Renal pelvis (tissue), 12 donors: ENCODE measurements around the gene ATP5IF1. TPM values are rescaled to one million over a fixed set of nuclear protein-coding genes. Genes with fewer than 3 reads are reported as not detected.

ENCODE experiments used
- DNase-seq: peaks from one replicate; pipeline ENCODE4 v3.0.0-alpha.2; 2013
- long read RNA-seq, 16 experiments: transcript quantifications; one replicate each; lab custom pipeline, GENCODE V29; 2026
- polyA plus RNA-seq, 3 donors: library from polyadenylated mRNA; unstranded; fragments of 120-200 nt; gene quantifications; one replicate each; pipeline ENCODE4 v1.2.1, GENCODE V29; 2013; ENCODE audit not compliant: insufficient read length in 3 of 3

ATP5IF1 gene
- polyA plus RNA-seq, result 100 to 1,000 TPM; 311 to 370 (median 334) TPM
- long read RNA-seq, donor 1, transcript ATP5IF1-202 (2 exons, 1,855 nt), result minor isoform, 41 of 347 reads
- long read RNA-seq, donor 1, transcript ATP5IF1-201 (3 exons, 494 nt), result major isoform, 276 of 347 reads
- long read RNA-seq, donor 1, transcript ATP5IF1-204 (3 exons, 599 nt), result minor isoform, 19 of 347 reads
- long read RNA-seq, donor 1, partial matches to known transcripts, result 11 of 347 reads
- long read RNA-seq, donor 1, other reads (novel, unspliced or antisense), result 0 of 347 reads
- long read RNA-seq, donor 2, transcript ATP5IF1-202 (2 exons, 1,855 nt), result minor isoform, 43 of 335 reads
- long read RNA-seq, donor 2, transcript ATP5IF1-201 (3 exons, 494 nt), result major isoform, 277 of 335 reads
- long read RNA-seq, donor 2, transcript ATP5IF1-204 (3 exons, 599 nt), result minor isoform, 7 of 335 reads
- long read RNA-seq, donor 2, partial matches to known transcripts, result 8 of 335 reads
- long read RNA-seq, donor 2, other reads (novel, unspliced or antisense), result 0 of 335 reads
- long read RNA-seq, donor 3, transcript ATP5IF1-201 (3 exons, 494 nt), result major isoform, 238 of 298 reads
- long read RNA-seq, donor 3, transcript ATP5IF1-204 (3 exons, 599 nt), result minor isoform, 9 of 298 reads
- long read RNA-seq, donor 3, transcript ATP5IF1-202 (2 exons, 1,855 nt), result minor isoform, 28 of 298 reads
- long read RNA-seq, donor 3, partial matches to known transcripts, result 17 of 298 reads
- long read RNA-seq, donor 3, other reads (novel, unspliced or antisense), result 5 of 298 reads
- long read RNA-seq, donor 4, transcript ATP5IF1-204 (3 exons, 599 nt), result minor isoform, 12 of 440 reads
- long read RNA-seq, donor 4, transcript ATP5IF1-201 (3 exons, 494 nt), result major isoform, 353 of 440 reads
- long read RNA-seq, donor 4, transcript ATP5IF1-202 (2 exons, 1,855 nt), result minor isoform, 44 of 440 reads
- long read RNA-seq, donor 4, partial matches to known transcripts, result 30 of 440 reads
- long read RNA-seq, donor 4, other reads (novel, unspliced or antisense), result 0 of 440 reads
- long read RNA-seq, donor 5, transcript ATP5IF1-202 (2 exons, 1,855 nt), result minor isoform, 11 of 247 reads
- long read RNA-seq, donor 5, transcript ATP5IF1-201 (3 exons, 494 nt), result major isoform, 224 of 247 reads
- long read RNA-seq, donor 5, partial matches to known transcripts, result 9 of 247 reads
- long read RNA-seq, donor 5, other reads (novel, unspliced or antisense), result 0 of 247 reads
- long read RNA-seq, donor 6, transcript ATP5IF1-202 (2 exons, 1,855 nt), result minor isoform, 36 of 294 reads
- long read RNA-seq, donor 6, transcript ATP5IF1-204 (3 exons, 599 nt), result minor isoform, 10 of 294 reads
- long read RNA-seq, donor 6, transcript ATP5IF1-201 (3 exons, 494 nt), result major isoform, 228 of 294 reads
- long read RNA-seq, donor 6, partial matches to known transcripts, result 20 of 294 reads
- long read RNA-seq, donor 6, other reads (novel, unspliced or antisense), result 0 of 294 reads
- long read RNA-seq, donor 7, transcript ATP5IF1-201 (3 exons, 494 nt), result major isoform, 320 of 419 reads
- long read RNA-seq, donor 7, transcript ATP5IF1-204 (3 exons, 599 nt), result minor isoform, 12 of 419 reads
- long read RNA-seq, donor 7, transcript ATP5IF1-202 (2 exons, 1,855 nt), result minor isoform, 55 of 419 reads
- long read RNA-seq, donor 7, partial matches to known transcripts, result 32 of 419 reads
- long read RNA-seq, donor 7, other reads (novel, unspliced or antisense), result 0 of 419 reads
- long read RNA-seq, donor 8, transcript ATP5IF1-201 (3 exons, 494 nt), result major isoform, 71 of 80 reads
- long read RNA-seq, donor 8, transcript ATP5IF1-202 (2 exons, 1,855 nt), result minor isoform, 7 of 80 reads
- long read RNA-seq, donor 8, partial matches to known transcripts, result 0 of 80 reads
- long read RNA-seq, donor 8, other reads (novel, unspliced or antisense), result 0 of 80 reads
- long read RNA-seq, donor 9, transcript ATP5IF1-201 (3 exons, 494 nt), result major isoform, 337 of 406 reads
- long read RNA-seq, donor 9, transcript ATP5IF1-204 (3 exons, 599 nt), result minor isoform, 7 of 406 reads
- long read RNA-seq, donor 9, transcript ATP5IF1-202 (2 exons, 1,855 nt), result minor isoform, 40 of 406 reads
- long read RNA-seq, donor 9, partial matches to known transcripts, result 22 of 406 reads
- long read RNA-seq, donor 9, other reads (novel, unspliced or antisense), result 0 of 406 reads
- long read RNA-seq, donor 10, transcript ATP5IF1-202 (2 exons, 1,855 nt), result minor isoform, 34 of 281 reads
- long read RNA-seq, donor 10, transcript ATP5IF1-201 (3 exons, 494 nt), result major isoform, 227 of 281 reads
- long read RNA-seq, donor 10, partial matches to known transcripts, result 17 of 281 reads
- long read RNA-seq, donor 10, other reads (novel, unspliced or antisense), result 0 of 281 reads
- long read RNA-seq, donor 11, transcript ATP5IF1-204 (3 exons, 599 nt), result minor isoform, 8 of 241 reads
- long read RNA-seq, donor 11, transcript ATP5IF1-201 (3 exons, 494 nt), result major isoform, 186 of 241 reads
- long read RNA-seq, donor 11, transcript ATP5IF1-202 (2 exons, 1,855 nt), result minor isoform, 30 of 241 reads
- long read RNA-seq, donor 11, partial matches to known transcripts, result 16 of 241 reads
- long read RNA-seq, donor 11, other reads (novel, unspliced or antisense), result 0 of 241 reads
- long read RNA-seq, donor 12, transcript ATP5IF1-202 (2 exons, 1,855 nt), result minor isoform, 39 of 354 reads
- long read RNA-seq, donor 12, transcript ATP5IF1-201 (3 exons, 494 nt), result major isoform, 295 of 354 reads
- long read RNA-seq, donor 12, partial matches to known transcripts, result 16 of 354 reads
- long read RNA-seq, donor 12, other reads (novel, unspliced or antisense), result 0 of 354 reads
- long read RNA-seq, donor 13, transcript ATP5IF1-204 (3 exons, 599 nt), result minor isoform, 5 of 238 reads
- long read RNA-seq, donor 13, transcript ATP5IF1-201 (3 exons, 494 nt), result major isoform, 171 of 238 reads
- long read RNA-seq, donor 13, transcript ATP5IF1-202 (2 exons, 1,855 nt), result minor isoform, 38 of 238 reads
- long read RNA-seq, donor 13, partial matches to known transcripts, result 24 of 238 reads
- long read RNA-seq, donor 13, other reads (novel, unspliced or antisense), result 0 of 238 reads
- long read RNA-seq, donor 14, result 0 reads
- long read RNA-seq, donor 15, transcript ATP5IF1-202 (2 exons, 1,855 nt), result minor isoform, 34 of 373 reads
- long read RNA-seq, donor 15, transcript ATP5IF1-201 (3 exons, 494 nt), result major isoform, 268 of 373 reads
- long read RNA-seq, donor 15, transcript ATP5IF1-204 (3 exons, 599 nt), result minor isoform, 9 of 373 reads
- long read RNA-seq, donor 15, partial matches to known transcripts, result 62 of 373 reads
- long read RNA-seq, donor 15, other reads (novel, unspliced or antisense), result 0 of 373 reads
- long read RNA-seq, donor 16, transcript ATP5IF1-201 (3 exons, 494 nt), result major isoform, 305 of 366 reads
- long read RNA-seq, donor 16, transcript ATP5IF1-202 (2 exons, 1,855 nt), result minor isoform, 39 of 366 reads
- long read RNA-seq, donor 16, transcript ATP5IF1-204 (3 exons, 599 nt), result minor isoform, 6 of 366 reads
- long read RNA-seq, donor 16, partial matches to known transcripts, result 16 of 366 reads
- long read RNA-seq, donor 16, other reads (novel, unspliced or antisense), result 0 of 366 reads

DNA sequence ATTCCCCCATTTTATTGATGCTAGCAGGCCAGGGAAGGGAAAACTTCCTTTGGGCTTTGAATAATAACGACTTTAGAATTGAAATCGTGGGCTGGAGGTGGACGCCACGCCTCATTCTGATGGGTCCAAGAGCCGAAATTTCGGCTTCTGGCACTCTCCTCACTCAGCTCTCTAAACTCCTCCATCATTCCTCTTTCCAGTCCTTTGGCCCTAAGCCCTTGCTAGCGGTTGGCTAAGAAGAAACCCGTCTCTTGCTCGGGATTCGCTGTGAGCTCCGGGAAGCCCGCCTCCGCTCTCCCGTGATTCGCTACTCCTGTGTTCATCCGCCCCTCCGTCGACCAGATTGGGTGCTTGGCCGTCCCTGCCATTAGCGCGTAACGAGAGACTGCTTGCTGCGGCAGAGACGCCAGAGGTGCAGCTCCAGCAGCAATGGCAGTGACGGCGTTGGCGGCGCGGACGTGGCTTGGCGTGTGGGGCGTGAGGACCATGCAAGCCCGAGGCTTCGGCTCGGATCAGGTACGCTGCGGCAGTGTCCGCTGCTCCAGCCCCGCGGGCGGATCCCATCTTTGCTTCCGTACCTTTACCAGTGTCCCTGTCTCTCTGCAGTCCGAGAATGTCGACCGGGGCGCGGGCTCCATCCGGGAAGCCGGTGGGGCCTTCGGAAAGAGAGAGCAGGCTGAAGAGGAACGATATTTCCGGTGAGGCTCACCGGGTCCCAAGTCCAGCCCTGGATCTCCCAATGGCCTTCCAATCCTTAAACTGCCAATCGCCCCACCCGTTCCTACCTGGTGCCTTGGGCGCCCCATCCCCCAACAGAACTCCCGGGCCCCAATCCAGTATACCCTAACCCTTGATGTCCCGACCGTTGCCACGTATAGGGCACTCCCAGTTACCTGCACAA is at the start of gene ATP5IF1:
ATP5IF1 (plus strand) TSS at position 370 of the 901 bp plus-strand sequence; CDS start at position 430, 60 bp downstream.
- DNase-seq, result peak; percentile 97

- DNase-seq, result no peak
Measured at GRCh38 chr1:28190337-28190979, 45.5 kb upstream of the ATP5IF1 start.

DNA sequence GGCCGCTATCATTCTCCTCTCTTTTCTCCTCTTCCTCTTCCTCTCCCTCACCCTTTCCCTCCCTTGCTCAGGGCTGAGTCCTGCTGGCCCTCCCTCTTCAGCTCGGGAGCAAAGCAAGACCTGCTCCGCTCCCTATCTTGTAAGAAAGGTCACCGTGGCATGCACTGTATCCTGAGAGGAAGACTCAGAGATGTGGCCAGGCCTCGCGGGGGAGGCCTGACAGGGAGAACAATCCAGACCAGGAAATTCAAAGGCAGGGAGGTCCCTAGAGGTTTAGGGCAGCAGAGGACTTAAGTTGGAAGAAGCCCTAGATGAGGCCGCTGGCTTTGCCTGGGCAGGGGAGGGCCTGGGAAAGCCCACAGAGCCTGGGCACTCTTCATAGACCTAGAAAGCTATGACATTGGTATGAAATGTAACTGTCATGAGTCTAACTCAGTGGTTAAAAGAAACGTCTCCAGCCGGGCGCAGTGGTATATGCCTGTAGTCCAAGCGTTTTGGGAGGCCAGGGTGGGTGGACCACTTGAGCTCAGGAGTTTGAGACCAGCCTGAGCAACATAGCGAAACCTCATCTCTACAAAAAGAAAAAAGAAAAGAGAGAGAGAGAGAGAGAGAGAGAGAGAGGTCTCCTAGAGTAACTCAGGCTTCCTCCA is 44.8 kb upstream of the ATP5IF1 start:
- DNase-seq, result no peak

DNA sequence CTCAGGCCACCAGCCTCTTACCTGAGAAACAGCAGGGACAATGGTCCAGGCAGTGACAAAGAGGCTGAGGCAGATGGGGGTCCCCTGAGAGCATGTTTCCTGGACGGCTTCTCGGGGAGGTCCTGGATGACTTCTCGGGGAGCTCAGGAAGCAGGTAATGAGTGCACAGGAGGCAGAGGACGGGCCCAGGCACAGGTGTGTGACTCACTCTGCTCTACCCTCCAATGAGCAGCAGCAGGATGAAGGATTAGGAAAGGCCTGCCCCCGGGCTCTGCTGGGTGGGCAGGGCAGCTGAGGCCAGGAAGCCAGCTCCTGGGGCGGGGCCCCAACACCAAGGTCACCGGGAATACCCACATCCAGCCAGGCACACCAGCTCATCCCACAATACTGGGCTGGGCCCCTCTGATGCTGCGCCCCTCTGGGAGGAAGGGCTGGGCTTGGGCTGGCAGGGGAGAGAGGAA is 42.2 kb upstream of the ATP5IF1 start:
- no peak for DNase-seq

- DNase-seq, result no peak
Measured at GRCh38 chr1:28194326-28195035, 41.4 kb upstream of the ATP5IF1 start.

DNA sequence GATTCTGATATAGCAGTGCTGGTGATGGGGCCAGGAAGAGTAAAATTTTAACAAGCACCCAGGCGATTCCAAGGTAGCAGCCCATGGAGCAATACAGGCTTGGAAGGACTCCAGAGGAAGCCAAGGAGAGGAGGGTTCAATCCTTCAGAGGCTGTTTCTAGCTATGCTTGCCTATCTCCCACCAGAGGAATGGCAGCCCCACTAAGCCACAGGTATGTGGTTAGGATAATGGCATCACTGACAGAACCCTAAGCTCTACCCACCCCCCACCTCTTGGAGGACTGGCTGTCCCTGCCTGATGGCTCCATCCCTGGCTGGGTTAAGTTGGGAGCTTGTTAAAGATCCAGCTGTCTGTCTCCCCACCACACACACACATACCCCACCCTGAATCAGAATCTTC is 40.1 kb upstream of the ATP5IF1 start:
- no peak for DNase-seq

- DNase-seq, result no peak
Measured at GRCh38 chr1:28196330-28196729, 39.6 kb upstream of the ATP5IF1 start.

DNA sequence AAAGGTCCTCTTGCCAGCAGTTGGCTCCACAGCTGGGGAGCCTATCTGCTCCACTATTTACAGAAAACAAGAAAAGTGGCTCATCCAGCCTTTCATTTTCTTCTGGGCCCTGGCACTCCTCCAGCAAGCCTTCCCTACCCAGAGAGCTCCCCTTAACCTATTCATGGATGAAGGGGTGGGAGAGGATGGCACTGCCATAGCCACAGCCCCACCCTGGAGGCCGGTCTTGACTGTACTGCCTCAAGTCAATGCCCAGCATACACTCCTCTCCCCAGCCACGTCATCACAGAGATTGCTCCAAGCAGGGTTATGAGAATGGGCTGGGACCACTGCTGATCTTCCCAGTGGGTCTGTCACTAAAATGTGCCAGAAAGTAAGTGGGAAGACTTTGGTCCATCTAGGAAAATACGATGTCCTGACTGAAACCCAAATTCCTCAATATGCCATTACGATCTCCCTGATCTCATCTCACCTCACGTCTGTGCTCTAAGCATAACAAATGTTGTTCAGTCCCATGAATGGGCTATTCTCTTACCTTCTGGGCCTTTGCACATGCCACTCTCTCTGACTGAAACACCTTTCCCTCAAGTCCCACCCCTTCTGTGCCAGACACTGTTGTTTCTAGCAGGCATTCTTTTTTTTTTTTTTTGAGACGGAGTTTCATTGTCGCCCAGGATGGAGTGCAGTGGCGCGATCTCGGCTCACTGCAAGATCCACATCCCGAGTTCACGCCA is 38.1 kb upstream of the ATP5IF1 start:
- DNase-seq, result no peak

DNA sequence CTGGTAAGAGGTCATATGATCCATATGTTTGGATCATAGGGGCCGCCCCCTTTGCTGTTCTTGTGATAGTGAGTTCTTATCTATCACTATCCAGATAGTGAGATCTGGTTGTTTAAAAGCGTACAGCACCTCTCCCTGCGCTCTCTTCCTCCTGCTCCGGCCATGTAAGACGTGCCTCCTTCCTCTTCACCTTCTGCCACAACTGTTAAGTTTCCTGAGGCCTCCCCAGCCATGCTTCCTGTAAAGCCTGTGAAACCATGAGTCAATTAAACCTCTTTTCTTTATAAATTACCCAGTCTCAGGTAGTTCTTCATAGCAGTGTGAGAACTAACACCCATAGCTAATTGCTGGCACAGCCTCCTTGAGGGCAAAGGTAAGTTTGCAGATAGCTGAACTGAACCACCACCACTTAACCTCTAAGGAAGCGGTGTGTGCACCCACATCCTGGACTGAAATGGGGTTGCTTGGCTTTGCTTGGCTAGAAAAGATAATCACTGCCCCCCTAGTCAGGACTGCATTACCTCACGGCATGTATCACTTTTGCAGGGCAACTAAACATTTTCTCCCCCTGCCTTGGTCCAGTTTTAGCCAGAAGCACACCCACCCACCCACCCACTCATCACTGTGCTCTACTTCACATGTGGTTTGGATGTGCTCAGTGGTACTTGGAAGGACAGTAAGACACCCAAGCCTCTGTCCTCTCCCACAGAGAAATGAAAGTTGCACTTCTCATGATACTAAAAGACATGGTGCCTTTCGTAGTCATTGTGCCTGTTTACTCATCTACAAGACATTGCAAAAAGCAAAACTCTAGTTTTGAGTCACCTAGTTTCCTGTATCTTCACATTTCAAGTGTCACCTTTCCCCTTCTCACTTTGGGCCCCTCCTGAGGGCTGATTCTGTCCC is 36.3 kb upstream of the ATP5IF1 start:
- no peak for DNase-seq

DNA sequence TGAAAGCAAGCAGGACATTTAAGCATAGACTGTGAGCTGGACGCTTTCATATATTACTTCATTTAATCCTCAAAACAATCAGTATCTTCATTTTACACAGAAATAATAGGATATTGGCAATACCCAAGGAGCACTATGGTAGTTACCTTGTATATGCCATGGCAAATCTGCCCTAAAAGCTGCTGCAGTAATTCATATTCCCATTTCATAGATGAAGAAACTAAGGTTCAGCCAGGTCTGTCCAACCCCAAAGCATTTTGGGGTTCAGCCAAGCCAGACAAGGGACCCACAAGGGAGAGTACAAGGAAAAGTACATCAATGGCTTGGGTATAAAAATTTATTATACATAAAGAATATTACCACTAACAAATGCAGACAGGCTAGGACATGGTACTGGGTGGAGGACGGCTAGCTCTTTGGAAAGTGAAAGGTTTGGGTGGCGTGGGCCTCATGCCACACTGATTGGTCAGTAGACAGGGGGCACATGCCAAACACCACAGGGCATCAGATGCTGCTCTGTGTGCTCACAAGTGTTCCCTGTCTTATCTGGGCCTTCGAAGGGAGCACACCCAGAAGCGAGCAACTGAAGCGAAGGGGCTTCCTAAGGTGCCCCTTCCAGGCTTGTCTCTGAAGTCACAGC is 35.6 kb upstream of the ATP5IF1 start:
- no peak for DNase-seq

DNA sequence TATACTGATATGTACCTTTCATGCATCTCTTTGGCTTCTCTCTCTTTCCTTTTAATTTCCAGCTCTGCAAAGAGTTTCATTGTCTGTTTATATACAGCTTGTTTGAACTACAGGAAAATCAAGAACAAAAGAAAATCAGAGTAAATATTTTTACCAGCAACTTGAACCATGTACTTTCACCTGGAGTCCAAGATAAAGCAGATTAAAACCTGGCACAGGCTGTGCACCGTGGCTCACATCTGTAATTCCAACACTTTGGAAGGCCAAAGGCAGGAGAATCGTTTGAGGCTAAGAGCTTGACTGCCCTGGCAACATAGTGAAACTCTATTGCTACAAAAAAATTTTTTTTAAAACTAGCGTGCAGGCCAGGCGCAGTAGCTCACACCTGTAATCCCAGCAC is 30.7 kb upstream of the ATP5IF1 start:
- DNase-seq, result no peak
